Parathyroid adenoma (tissue), 2 donors: ENCODE data around the gene FDX1.

Source experiments
- H2AFZ ChIP-seq: fragments of 300-600 bp; sonication (generic); one replicate; pipeline ENCODE4 v1.7.0; 2017; ENCODE audit warnings: antibody characterized with exemption, mild to moderate bottlenecking
- H3K27ac ChIP-seq: fragments of 300-600 bp; sonication (generic); one replicate; pipeline ENCODE4 v1.7.0; 2017
- H3K27me3 ChIP-seq: fragments of 300-600 bp; sonication (generic); one replicate; pipeline ENCODE4 v1.7.0; 2017; ENCODE audit warnings: low read length; ENCODE audit not compliant: control insufficient read depth, insufficient read depth
- H3K36me3 ChIP-seq: fragments of 300-600 bp; sonication (generic); one replicate; pipeline ENCODE4 v1.7.0; 2017; ENCODE audit warnings: low read length; ENCODE audit not compliant: control insufficient read depth, insufficient read depth
- H3K4me1 ChIP-seq: fragments of 300-600 bp; sonication (generic); one replicate; pipeline ENCODE4 v1.7.0; 2017; ENCODE audit warnings: control low read depth
- H3K4me2 ChIP-seq: fragments of 300-600 bp; sonication (generic); one replicate; pipeline ENCODE4 v1.7.0; 2017; ENCODE audit warnings: low read length
- H3K4me3 ChIP-seq: fragments of 300-600 bp; sonication (generic); one replicate; pipeline ENCODE4 v1.7.0; 2017; ENCODE audit warnings: low read depth, low read length
- H3K79me2 ChIP-seq: fragments of 300-600 bp; sonication (generic); one replicate; pipeline ENCODE4 v1.7.0; 2017; ENCODE audit warnings: control low read depth
- H3K9ac ChIP-seq: fragments of 300-600 bp; sonication (generic); one replicate; pipeline ENCODE4 v1.7.0; 2017; ENCODE audit warnings: mild to moderate bottlenecking
- H3K9me3 ChIP-seq: fragments of 300-600 bp; sonication (generic); one replicate; pipeline ENCODE4 v1.7.0; 2017; ENCODE audit warnings: low read length; ENCODE audit not compliant: control insufficient read depth
- CTCF ChIP-seq: fragments of 300-600 bp; sonication (generic); IDR thresholded peaks from one replicate; pipeline ENCODE4 v1.7.0; 2017; ENCODE audit warnings: antibody characterized with exemption, mild to moderate bottlenecking
- donor health status: primary hyperparathyroidism.

Gene FDX1

DNA sequence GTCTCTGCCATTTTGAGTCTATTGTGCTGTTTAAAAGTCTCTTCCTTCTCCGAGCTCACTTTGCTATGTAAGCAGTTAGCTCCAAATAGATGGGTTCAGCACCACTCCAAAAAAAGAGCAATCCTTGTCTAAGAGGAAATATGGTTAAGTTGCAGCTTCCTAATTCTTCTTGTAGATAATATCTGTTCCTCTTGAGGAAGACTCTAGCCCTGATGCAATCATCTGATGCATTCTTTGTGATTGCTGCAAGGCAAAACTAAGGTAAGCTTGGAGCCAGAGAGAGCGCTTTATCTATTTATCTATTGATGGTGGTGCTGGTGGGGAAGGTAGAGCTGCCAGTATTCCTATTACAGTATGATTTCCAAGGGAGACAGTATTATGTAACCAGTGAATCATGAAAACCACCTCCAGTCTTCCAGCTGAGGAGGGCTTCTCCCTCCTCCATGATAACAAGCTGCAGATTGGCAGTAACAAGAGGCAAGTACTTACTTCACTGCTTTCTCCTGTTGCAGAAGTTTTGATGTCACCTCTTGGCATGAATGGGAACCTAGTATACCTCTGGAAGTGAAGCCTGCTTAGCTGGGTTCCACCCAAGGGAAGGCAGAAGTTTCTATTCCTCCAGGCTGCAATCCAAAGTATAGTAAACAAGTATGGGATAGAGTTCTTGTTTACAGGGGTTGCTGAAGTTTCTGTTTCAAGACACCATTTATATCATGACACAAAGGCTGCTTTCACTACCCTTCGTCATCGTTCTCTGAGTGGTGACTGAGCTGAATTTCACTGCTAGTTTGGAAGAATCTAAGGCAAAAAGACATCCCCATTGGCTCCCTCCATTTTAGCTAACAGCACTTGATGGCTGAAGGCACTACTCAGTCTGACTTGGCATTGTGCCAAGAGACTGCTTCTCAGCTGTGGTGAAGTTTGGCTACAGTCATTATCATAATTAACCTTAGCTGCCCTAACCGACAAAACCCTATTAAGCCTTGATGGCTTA, 49.7 kb downstream of the FDX1 start:
- TF ChIP-seq CTCF, result no peak
- no peak overlapping the region for H3K9ac ChIP-seq

GRCh38 chr11:110481523-110481922, 51.8 kb downstream of the FDX1 start:
- no peaks in the 10 kb centered on the region for H3K4me1 ChIP-seq
- no peaks in the 10 kb centered on the region for H3K36me3 ChIP-seq
- H3K27ac ChIP-seq, result no peak overlapping the region
- no peaks in the 10 kb centered on the region for H3K9me3 ChIP-seq
- no peaks in the 10 kb centered on the region for H3K27me3 ChIP-seq
- no peak overlapping the region for H2AFZ ChIP-seq
- H3K4me2 ChIP-seq, result no peak overlapping the region
- H3K9ac ChIP-seq, result no peak overlapping the region
- H3K79me2 ChIP-seq, result no peaks in the 10 kb centered on the region
- TF ChIP-seq CTCF, result no peak
- H3K4me3 ChIP-seq, result no peak overlapping the region

More for the DNA sequence above, 49.7 kb downstream of the FDX1 start:
- no peaks in the 10 kb centered on the region for H3K27me3 ChIP-seq
- H3K79me2 ChIP-seq, result no peaks in the 10 kb centered on the region
- H3K27ac ChIP-seq, result no peak overlapping the region
- H3K36me3 ChIP-seq, result no peaks in the 10 kb centered on the region
- no peak overlapping the region for H3K4me3 ChIP-seq
- H3K9me3 ChIP-seq, result no peaks in the 10 kb centered on the region
- H2AFZ ChIP-seq, result no peak overlapping the region
- no peak overlapping the region for H3K4me2 ChIP-seq
- H3K4me1 ChIP-seq, result no peaks in the 10 kb centered on the region

DNA sequence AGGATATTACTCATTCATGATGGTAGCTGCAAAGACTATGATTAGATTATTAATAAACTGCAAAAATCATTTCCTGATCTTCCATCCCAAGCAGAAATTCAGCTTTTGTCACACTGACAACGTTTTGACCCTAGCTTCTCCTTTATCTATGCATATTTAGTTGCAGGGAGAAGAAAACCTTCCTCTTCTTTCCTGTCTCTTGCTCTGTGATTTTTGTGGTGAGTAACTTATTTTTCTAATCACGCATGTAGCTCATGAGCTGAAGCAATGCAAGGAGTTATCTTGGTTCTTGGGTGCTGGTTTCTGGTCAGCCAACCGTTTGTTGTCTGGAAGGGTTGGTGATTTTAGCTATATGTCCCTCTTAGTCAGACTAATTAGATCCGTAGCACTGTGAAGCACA, 56.4 kb downstream of the FDX1 start:
- no peaks in the 10 kb centered on the region for H3K27me3 ChIP-seq
- no peaks in the 10 kb centered on the region for H3K4me1 ChIP-seq
- H2AFZ ChIP-seq, result no peak overlapping the region
- no peaks in the 10 kb centered on the region for H3K36me3 ChIP-seq
- H3K4me2 ChIP-seq, result no peak overlapping the region
- H3K9me3 ChIP-seq, result no peaks in the 10 kb centered on the region
- no peaks in the 10 kb centered on the region for H3K79me2 ChIP-seq
- no peak overlapping the region for H3K4me3 ChIP-seq
- H3K27ac ChIP-seq, result no peak overlapping the region
- TF ChIP-seq CTCF, result no peak
- no peak overlapping the region for H3K9ac ChIP-seq

DNA sequence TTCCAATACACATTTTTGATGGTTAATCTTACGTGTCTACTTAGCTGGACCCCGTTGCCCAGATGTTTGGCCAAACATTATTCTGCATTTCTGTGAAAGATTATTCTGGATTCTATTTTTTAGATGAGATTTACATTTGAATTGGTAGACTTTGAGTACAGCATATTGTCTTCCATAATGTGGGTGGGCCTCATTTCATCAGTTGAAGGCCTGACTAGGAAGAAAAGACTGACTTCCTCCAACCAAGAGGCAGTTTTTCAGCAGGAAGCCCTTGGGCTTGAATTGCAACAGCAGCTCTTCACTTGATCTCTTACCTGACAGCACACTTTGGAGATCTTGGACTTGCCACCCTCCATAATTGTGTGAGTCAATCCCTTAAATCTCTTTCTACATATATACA, 58.7 kb downstream of the FDX1 start:
- Histone ChIP-seq H3K9me3 (no peaks in the 10 kb centered on the region), H3K4me2 (no peak overlapping the region), H3K27ac (no peak overlapping the region), H3K4me1 (no peaks in the 10 kb centered on the region), H2AFZ (no peak overlapping the region), H3K27me3 (no peaks in the 10 kb centered on the region), H3K79me2 (no peaks in the 10 kb centered on the region), H3K36me3 (no peaks in the 10 kb centered on the region), H3K9ac (no peak overlapping the region), H3K4me3 (no peak overlapping the region)
- TF ChIP-seq CTCF, result no peak
